H1 (cell line): ENCODE data around the gene HELZ2. TPM values are rescaled to one million over a fixed set of nuclear protein-coding genes. Genes with fewer than 3 reads are reported as not detected.

Experiments
- CTCF ChIA-PET: fragments of 300-600 bp; sonication (Branson Sonifier 250); formaldehyde crosslinking; loops from one replicate; lab custom pipeline; 2021; ENCODE audit not compliant: partially characterized antibody; lab: Charles Lee
- POLR2A ChIA-PET: fragments of 300-600 bp; sonication (Branson Sonifier 250); formaldehyde crosslinking; loops from one replicate; lab custom pipeline; 2021; ENCODE audit warnings: inconsistent platforms; ENCODE audit not compliant: partially characterized antibody; lab: Charles Lee
- DNase-seq, 2 experiments: peaks; one replicate each; pipeline versions ENCODE4 v3.0.0 to v3.0.0-alpha.2; 2010 to 2022; ENCODE audit warnings: low spot score in 2 of 2, low read depth in 1 of 2, mixed read lengths in 1 of 2
- FAIRE-seq: peaks from 2 replicates; lab custom pipeline; 2011; peaks lifted over from hg19 to GRCh38; lab: Jason Lieb, UNC
- H2AFZ ChIP-seq: 2 replicates; pipeline ENCODE4 v1.8.1; 2012; ENCODE audit warnings: low read length, inconsistent platforms
- H2AK5ac ChIP-seq: 2 replicates; pipeline ENCODE4 v1.6.1; 2013; ENCODE audit warnings: low read depth, low read length
- H2BK120ac ChIP-seq: replicated peaks from 2 replicates; pipeline ENCODE3; 2013; ENCODE audit warnings: low read depth, low read length, inconsistent platforms
- H2BK12ac ChIP-seq: 2 replicates; pipeline ENCODE4 v1.6.1; 2013; ENCODE audit warnings: low read depth, low read length
- H2BK15ac ChIP-seq: 2 replicates; pipeline ENCODE4 v1.6.1; 2013; ENCODE audit warnings: low read length
- H2BK20ac ChIP-seq: 2 replicates; pipeline ENCODE4 v1.6.1; 2013; ENCODE audit warnings: low read length
- H2BK5ac ChIP-seq: 2 replicates; pipeline ENCODE4 v1.6.1; 2013; ENCODE audit warnings: low read depth, low read length
- H3K14ac ChIP-seq: 2 replicates; pipeline ENCODE4 v1.6.1; 2013; ENCODE audit warnings: inconsistent platforms; ENCODE audit not compliant: insufficient read length
- H3K18ac ChIP-seq: 2 replicates; pipeline ENCODE4 v1.6.1; 2013; ENCODE audit warnings: low read length; ENCODE audit errors: extremely low read depth
- H3K23ac ChIP-seq: 2 replicates; pipeline ENCODE4 v1.6.1; 2013; ENCODE audit warnings: inconsistent platforms; ENCODE audit not compliant: insufficient read length
- H3K23me2 ChIP-seq: 2 replicates; pipeline ENCODE4 v1.6.1; 2013; ENCODE audit warnings: low read depth, low read length
- H3K27ac ChIP-seq: 2 replicates; pipeline ENCODE4 v1.6.1; 2011; ENCODE audit warnings: low read depth, low read length, inconsistent platforms
- H3K27me3 ChIP-seq, 4 experiments: replicated peaks in 1 of 4; 1 replicate in 1 of 4; 2 replicates in 3 of 4; pipeline versions ENCODE4 v1.6.1 to v1.8.1; 2011 to 2013; ENCODE audit warnings: low read length in 3 of 4, mild to moderate bottlenecking in 3 of 4, inconsistent platforms in 2 of 4, mixed read lengths in 2 of 4, moderate library complexity in 1 of 4; ENCODE audit not compliant: control insufficient read depth in 3 of 4, insufficient read depth in 3 of 4; ENCODE audit errors: extremely low read depth in 1 of 4
- H3K36me3 ChIP-seq, 4 experiments: 2 replicates each; pipeline versions ENCODE4 v1.6.1 to v1.8.1; 2011 to 2013; ENCODE audit warnings: mild to moderate bottlenecking in 4 of 4, low read length in 3 of 4, moderate library complexity in 2 of 4, control low read depth in 1 of 4, inconsistent platforms in 1 of 4; ENCODE audit not compliant: insufficient read depth in 4 of 4, control insufficient read depth in 2 of 4
- H3K4ac ChIP-seq: replicated peaks from 2 replicates; pipeline ENCODE3; 2013; ENCODE audit warnings: low read length, low read depth, mixed read lengths, inconsistent platforms; ENCODE audit not compliant: insufficient read length
- H3K4me1 ChIP-seq, 4 experiments: replicated peaks in 1 of 4; 1 replicate in 1 of 4; 2 replicates in 3 of 4; pipeline versions ENCODE4 v1.6.1 to v1.8.1; 2011 to 2013; ENCODE audit warnings: low read length in 3 of 4, inconsistent platforms in 2 of 4, mixed read lengths in 1 of 4; ENCODE audit not compliant: insufficient read depth in 4 of 4, control insufficient read depth in 3 of 4
- H3K4me2 ChIP-seq, 2 experiments: 2 replicates each; pipeline versions ENCODE4 v1.6.1 to v1.8.1; 2011 to 2013; ENCODE audit warnings: low read depth in 2 of 2, low read length in 2 of 2, control low read depth in 1 of 2, inconsistent platforms in 1 of 2, mild to moderate bottlenecking in 1 of 2; ENCODE audit not compliant: insufficient read depth in 1 of 2
- H3K4me3 ChIP-seq, 4 experiments: fragments of 200-600, 300-600 bp in 1 of 4; sonication (generic), shearing (Covaris generic), sonication (Bioruptor Twin) in 1 of 4; 2 replicates each; pipeline versions ENCODE4 v1.5.1 to v1.8.1; 2011 to 2016; ENCODE audit warnings: low read length in 4 of 4, low read depth in 3 of 4, control low read depth in 2 of 4, inconsistent platforms in 2 of 4, mild to moderate bottlenecking in 2 of 4, mixed read lengths in 1 of 4, moderate library complexity in 1 of 4; ENCODE audit not compliant: insufficient read depth in 2 of 4; ENCODE audit errors: extremely low read depth in 1 of 4
- H3K56ac ChIP-seq: replicated peaks from 2 replicates; pipeline ENCODE3; 2013; ENCODE audit warnings: low read depth, mild to moderate bottlenecking, mixed read lengths, low read length, inconsistent platforms; ENCODE audit not compliant: insufficient read length
- H3K79me1 ChIP-seq: 2 replicates; pipeline ENCODE4 v1.6.1; 2013; ENCODE audit warnings: low read depth, low read length, control low read depth
- H3K79me2 ChIP-seq, 2 experiments: 2 replicates each; pipeline versions ENCODE4 v1.6.1 to v1.8.1; 2012 to 2013; ENCODE audit warnings: low read length in 2 of 2, mild to moderate bottlenecking in 2 of 2, inconsistent platforms in 1 of 2; ENCODE audit not compliant: insufficient read depth in 2 of 2, control insufficient read depth in 1 of 2
- H3K9ac ChIP-seq, 4 experiments: replicated peaks in 1 of 4; 1 replicate in 1 of 4; 2 replicates in 3 of 4; pipeline versions ENCODE4 v1.6.1 to v1.8.1; 2011 to 2013; ENCODE audit warnings: low read depth in 3 of 4, low read length in 3 of 4, control low read depth in 2 of 4, mild to moderate bottlenecking in 2 of 4, moderate library complexity in 2 of 4, inconsistent platforms in 1 of 4; ENCODE audit errors: extremely low read depth in 1 of 4
- H3K9me3 ChIP-seq, 2 experiments: 2 replicates each; pipeline versions ENCODE4 v1.6.1 to v1.8.1; 2012 to 2013; ENCODE audit warnings: mild to moderate bottlenecking in 2 of 2, moderate library complexity in 2 of 2, control low read depth in 1 of 2, inconsistent platforms in 1 of 2, low read depth in 1 of 2, low read length in 1 of 2, mixed read lengths in 1 of 2; ENCODE audit not compliant: insufficient read depth in 2 of 2
- H4K20me1 ChIP-seq, 2 experiments: replicated peaks in 1 of 2; 2 replicates each; pipeline versions ENCODE3 to v1.8.1; 2011 to 2013; ENCODE audit warnings: inconsistent platforms in 2 of 2, low read length in 2 of 2, mild to moderate bottlenecking in 1 of 2; ENCODE audit not compliant: insufficient read depth in 2 of 2, control insufficient read depth in 1 of 2
- H4K5ac ChIP-seq: 2 replicates; pipeline ENCODE4 v1.6.1; 2013; ENCODE audit warnings: low read length, low read depth, mixed read lengths, inconsistent platforms; ENCODE audit not compliant: insufficient read length
- H4K8ac ChIP-seq: 2 replicates; pipeline ENCODE4 v1.8.0; 2013; ENCODE audit warnings: mild to moderate bottlenecking, moderate library complexity, low read length, inconsistent platforms; ENCODE audit not compliant: insufficient read depth; ENCODE audit errors: extremely low read depth
- H4K91ac ChIP-seq: replicated peaks from 2 replicates; pipeline ENCODE3; 2013; ENCODE audit warnings: low read length, mixed read lengths, inconsistent platforms; ENCODE audit not compliant: insufficient read length
- BACH1 ChIP-seq: IDR thresholded peaks from 2 replicates; pipeline ENCODE4 v1.6.1; 2012; ENCODE audit warnings: low read length, improper control_type of control experiment
- FOSL1 ChIP-seq: IDR thresholded peaks from 2 replicates; pipeline ENCODE4 v1.6.1; 2011; ENCODE audit warnings: mild to moderate bottlenecking, low read depth, low read length, moderate library complexity; ENCODE audit not compliant: insufficient read depth
- HDAC6 ChIP-seq: IDR thresholded peaks from one replicate; pipeline ENCODE4 v1.7.1; 2012; ENCODE audit warnings: low read depth, mild to moderate bottlenecking, inconsistent platforms, low read length, moderate library complexity
- JUN ChIP-seq: IDR thresholded peaks from 2 replicates; pipeline ENCODE4 v1.6.1; 2011; ENCODE audit warnings: low read depth, mild to moderate bottlenecking, improper control_type of control experiment, low read length
- KDM4A ChIP-seq: IDR thresholded peaks from one replicate; pipeline ENCODE4 v1.7.1; 2012; ENCODE audit warnings: low read depth, mild to moderate bottlenecking, moderate library complexity, low read length, inconsistent platforms; ENCODE audit not compliant: severe bottlenecking
- NRF1 ChIP-seq: IDR thresholded peaks from 2 replicates; pipeline ENCODE4 v1.6.1; 2011; ENCODE audit warnings: mild to moderate bottlenecking, low read depth, low read length, improper control_type of control experiment
- PHF8 ChIP-seq: fragments of 200-600 bp; sonication (generic); conservative IDR thresholded peaks from 2 replicates; pipeline ENCODE4 v1.7.1; 2012; ENCODE audit warnings: low read depth, mild to moderate bottlenecking, inconsistent platforms, low read length, moderate library complexity
- POU5F1 ChIP-seq: IDR thresholded peaks from 2 replicates; pipeline ENCODE4 v1.6.1; 2011; ENCODE audit warnings: low read depth, mild to moderate bottlenecking, low read length, moderate library complexity
- RFX5 ChIP-seq: IDR thresholded peaks from 2 replicates; pipeline ENCODE4 v1.6.1; 2011; ENCODE audit warnings: low read depth, low read length, improper control_type of control experiment, borderline replicate concordance
- RXRA ChIP-seq: IDR thresholded peaks from 2 replicates; pipeline ENCODE4 v1.6.1; 2011; ENCODE audit warnings: low read depth, mild to moderate bottlenecking, low read length, moderate library complexity; ENCODE audit not compliant: insufficient read depth
- TAF1 ChIP-seq: IDR thresholded peaks from 2 replicates; pipeline ENCODE4 v1.6.1; 2011; ENCODE audit warnings: mild to moderate bottlenecking, low read depth, low read length
- TCF12 ChIP-seq: IDR thresholded peaks from 2 replicates; pipeline ENCODE4 v1.6.1; 2011; ENCODE audit warnings: low read depth, mild to moderate bottlenecking, low read length
- YY1 ChIP-seq: IDR thresholded peaks from 2 replicates; pipeline ENCODE4 v1.6.1; 2011; ENCODE audit warnings: low read depth, mild to moderate bottlenecking, low read length
- WGBS, 2 experiments: shearing (Covaris generic) in 1 of 2; methylation state at CpG; one replicate each; pipeline versions ENCODE4 v1.1.6 to v1.1.7; 2013 to 2015; ENCODE audit warnings: low lambda C conversion rate in 2 of 2, mixed read lengths in 2 of 2, inconsistent platforms in 1 of 2, low coverage in 1 of 2, missing lambda C conversion rate in 1 of 2; ENCODE audit not compliant: insufficient replicate concordance in 2 of 2, insufficient coverage in 1 of 2, insufficient read length in 1 of 2; ENCODE audit errors: extremely low coverage in 1 of 2, missing lambda C conversion rate in 1 of 2; 5-methylcytosine and 5-hydroxymethylcytosine counted together
- polyA plus RNA-seq, 7 experiments: library from polyadenylated mRNA; depleted of rRNA in 3 of 7; stranded (reverse) in 5 of 7; unstranded in 2 of 7; fragments of >200 nt in 5 of 7; fragments of 200-250 nt in 2 of 7; gene quantifications; 1 replicate in 5 of 7; 2 replicates in 1 of 7; 4 replicates in 1 of 7; pipeline versions ENCODE4 v1.2.1 to v1.2.3, GENCODE V29; 2011 to 2013; ENCODE audit warnings: missing spikeins in 2 of 7, mixed read lengths in 2 of 7
- total RNA-seq: library from RNA; stranded (reverse); fragmentation: NEBNext Ultra II Directional; extraction: Animal tissue kit (Norgen Biotek cat#: 25700); gene quantifications from 2 replicates; pipeline ENCODE4 v1.2.1, GENCODE V29; 2021

Gene HELZ2
- total and polyA plus RNA-seq, 2 of the 8 experiments (the other 6 are each of a cell fraction or from before 2014, with no cell fraction given) = 7.9 to 17.5 TPM

GRCh38 chr20:63595416-63596127, 21.5 kb upstream of the HELZ2 start:
- CTCF ChIA-PET = interaction anchor here (1.1 to 1.4 kb wide), 2 partner anchors 14 to 58 kb away, joined by 3 to 4 read pairs; no protein-coding TSS in a partner anchor
- Histone ChIP-seq H4K91ac (no peak overlapping the region), H2BK12ac (no peak overlapping the region)
- TF ChIP-seq TCF12 (no peak), JUN (no peak), HDAC6 (no peak), BACH1 (no peak), POU5F1 (no peak), TAF1 (no peak), YY1 (no peak), NRF1 (no peak), PHF8 (no peak), KDM4A (no peak), FOSL1 (no peak), RXRA (no peak), RFX5 (no peak)

More at GRCh38 chr20:63595416-63596127, 21.5 kb upstream of the HELZ2 start:
- Histone ChIP-seq H3K4ac (no peak overlapping the region), H4K8ac (no peak overlapping the region), H3K79me2 (no peaks in the 10 kb centered on the region), H4K20me1 (peaks cover 0 to 8% of the 10 kb centered on the region in 2 experiments), H3K23ac (no peak overlapping the region), H3K27ac (no peak overlapping the region), H3K56ac (no peak overlapping the region), H2AK5ac (no peak overlapping the region), H3K4me2 (no peak overlapping the region), H3K9ac (no peak overlapping the region), H2BK5ac (no peak overlapping the region), H2BK15ac (no peak overlapping the region), H3K9me3 (no peaks in the 10 kb centered on the region), H3K4me3 (no peak overlapping the region), H3K79me1 (no peaks in the 10 kb centered on the region), H3K36me3 (peaks cover 0 to 18% (median 8%) of the 10 kb centered on the region in 4 experiments; a peak in 7 of 8 replicates), H3K14ac (no peak overlapping the region), H2AFZ (no peak overlapping the region), H3K4me1 (no peaks in the 10 kb centered on the region), H4K5ac (no peak overlapping the region), H3K23me2 (no peaks in the 10 kb centered on the region), H3K18ac (no peak overlapping the region), H2BK20ac (no peak overlapping the region), H3K27me3 (no peaks in the 10 kb centered on the region), H2BK120ac (no peak overlapping the region)
- 89% methylated on average over 28 of the region's 30 CpGs; no CpG with 5 or more reads in 1 of the 2 experiments for WGBS, 2 experiments
- FAIRE-seq = no peak
- no peak for DNase-seq
- POLR2A ChIA-PET = interaction anchor here (1.6 kb wide), 1 partner anchor 110 kb away, joined by 3 read pairs; no protein-coding TSS in a partner anchor
